Stimulated activated CD4-positive, alpha-beta T cell treated with anti-CD3 and anti-CD28 coated beads, Interleukin-2, amount 100 ng/mL, for 4 hours (primary cell): ENCODE data around the gene ARF5.

Source experiments
- DNase-seq: peaks from one replicate; pipeline ENCODE4 v3.0.0-alpha.2; 2020; ENCODE audit warnings: low read depth

ARF5 gene

GRCh38 chr7:127588697-127589482 is 679 bp downstream of the ARF5 start:
- peak; percentile 11 for DNase-seq

GRCh38 chr7:127589896-127590295 is 1.7 kb downstream of the ARF5 start:
- DNase-seq: no peak

GRCh38 chr7:127591189-127591588 is 3.0 kb downstream of the ARF5 start:
- no peak for DNase-seq

- DNase-seq: no peak
Measured at GRCh38 chr7:127591591-127591990, 3.4 kb downstream of the ARF5 start.

- DNase-seq: no peak
Measured at GRCh38 chr7:127592550-127592949, 4.3 kb downstream of the ARF5 start.

GRCh38 chr7:127594490-127594889 is 6.3 kb downstream of the ARF5 start:
- DNase-seq: no peak

GRCh38 chr7:127595737-127596136 is 7.5 kb downstream of the ARF5 start:
- DNase-seq: no peak

- no peak for DNase-seq
Measured at GRCh38 chr7:127598318-127598717, 10.1 kb downstream of the ARF5 start.

- no peak for DNase-seq
Measured at GRCh38 chr7:127600885-127601284, 12.7 kb downstream of the ARF5 start.

GRCh38 chr7:127608446-127608845 is 20.2 kb downstream of the ARF5 start:
- no peak for DNase-seq

GRCh38 chr7:127609297-127609696 is 21.1 kb downstream of the ARF5 start:
- no peak for DNase-seq

GRCh38 chr7:127612263-127612662 is 24.1 kb downstream of the ARF5 start:
- no peak for DNase-seq

- DNase-seq: no peak
Measured at GRCh38 chr7:127616724-127617123, 28.5 kb downstream of the ARF5 start.

GRCh38 chr7:127618042-127618441 is 29.8 kb downstream of the ARF5 start, which contains the start of gene PAX4:
Gene PAX4 (minus strand): TSS chr7:127618142. CDS start chr7:127615928, 2,214 bp downstream.
- DNase-seq: no peak

GRCh38 chr7:127618775-127619174 is 30.6 kb downstream of the ARF5 start:
- DNase-seq: no peak

GRCh38 chr7:127619681-127620405 is 31.6 kb downstream of the ARF5 start:
- no peak for DNase-seq

- no peak for DNase-seq
Measured at GRCh38 chr7:127620406-127621233, 32.4 kb downstream of the ARF5 start.

- DNase-seq: no peak
Measured at GRCh38 chr7:127625331-127625730, 37.1 kb downstream of the ARF5 start.

- DNase-seq: no peak
Measured at GRCh38 chr7:127628445-127628844, 40.2 kb downstream of the ARF5 start.

- no peak for DNase-seq
Measured at GRCh38 chr7:127629268-127629854, 41.1 kb downstream of the ARF5 start.

GRCh38 chr7:127632276-127632910 is 44.2 kb downstream of the ARF5 start:
- no peak for DNase-seq
